ENCODE data around the gene PRKD1. TPM values are rescaled to one million over a fixed set of nuclear protein-coding genes. Genes with fewer than 3 reads are reported as not detected.

PRKD1 gene
- total RNA-seq, 1 donor from 2014 or later: 0.53 TPM

GRCh38 chr14:29838752-29839151 lies 88.9 kb downstream of the PRKD1 start:
- Histone ChIP-seq H3K4me3 (ENCODE audit: low read depth, low read length) (no peak overlapping the region), H3K36me3 (ENCODE audit: control insufficient read depth, insufficient read depth, low read length) (no peaks in the 10 kb centered on the region), H3K27me3 (ENCODE audit: control insufficient read depth, insufficient read depth, low read length) (no peaks in the 10 kb centered on the region)
- no peak for DNase-seq (ENCODE audit: low read depth)
- TF ChIP-seq, protein P1, sequence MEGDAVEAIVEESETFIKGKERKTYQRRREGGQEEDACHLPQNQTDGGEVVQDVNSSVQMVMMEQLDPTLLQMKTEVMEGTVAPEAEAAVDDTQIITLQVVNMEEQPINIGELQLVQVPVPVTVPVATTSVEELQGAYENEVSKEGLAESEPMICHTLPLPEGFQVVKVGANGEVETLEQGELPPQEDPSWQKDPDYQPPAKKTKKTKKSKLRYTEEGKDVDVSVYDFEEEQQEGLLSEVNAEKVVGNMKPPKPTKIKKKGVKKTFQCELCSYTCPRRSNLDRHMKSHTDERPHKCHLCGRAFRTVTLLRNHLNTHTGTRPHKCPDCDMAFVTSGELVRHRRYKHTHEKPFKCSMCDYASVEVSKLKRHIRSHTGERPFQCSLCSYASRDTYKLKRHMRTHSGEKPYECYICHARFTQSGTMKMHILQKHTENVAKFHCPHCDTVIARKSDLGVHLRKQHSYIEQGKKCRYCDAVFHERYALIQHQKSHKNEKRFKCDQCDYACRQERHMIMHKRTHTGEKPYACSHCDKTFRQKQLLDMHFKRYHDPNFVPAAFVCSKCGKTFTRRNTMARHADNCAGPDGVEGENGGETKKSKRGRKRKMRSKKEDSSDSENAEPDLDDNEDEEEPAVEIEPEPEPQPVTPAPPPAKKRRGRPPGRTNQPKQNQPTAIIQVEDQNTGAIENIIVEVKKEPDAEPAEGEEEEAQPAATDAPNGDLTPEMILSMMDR (IDR thresholded peaks at IDR 0.05; ENCODE audit: insufficient read depth, low read length, severe bottlenecking): no peak
- FAIRE-seq: no peak

GRCh38 chr14:29836395-29836794 lies 91.3 kb downstream of the PRKD1 start:
- Histone ChIP-seq H3K36me3 (ENCODE audit: control insufficient read depth, insufficient read depth, low read length) (no peaks in the 10 kb centered on the region), H3K27me3 (ENCODE audit: control insufficient read depth, insufficient read depth, low read length) (no peaks in the 10 kb centered on the region), H3K4me3 (ENCODE audit: low read depth, low read length) (no peak overlapping the region)
- DNase-seq (ENCODE audit: low read depth) (no peak), FAIRE-seq (no peak)
- TF ChIP-seq, protein P1 (IDR thresholded peaks at IDR 0.05; ENCODE audit: insufficient read depth, low read length, severe bottlenecking): no peak

- Histone ChIP-seq H3K4me3 (ENCODE audit: low read depth, low read length) (no peak overlapping the region), H3K27me3 (ENCODE audit: control insufficient read depth, insufficient read depth, low read length) (no peaks in the 10 kb centered on the region), H3K36me3 (ENCODE audit: control insufficient read depth, insufficient read depth, low read length) (no peaks in the 10 kb centered on the region)
- DNase-seq (ENCODE audit: low read depth) (no peak), FAIRE-seq (no peak)
- TF ChIP-seq, protein P1 (IDR thresholded peaks at IDR 0.05; ENCODE audit: insufficient read depth, low read length, severe bottlenecking): no peak
Measured at GRCh38 chr14:29832042-29832441, 95.6 kb downstream of the PRKD1 start.

DNA sequence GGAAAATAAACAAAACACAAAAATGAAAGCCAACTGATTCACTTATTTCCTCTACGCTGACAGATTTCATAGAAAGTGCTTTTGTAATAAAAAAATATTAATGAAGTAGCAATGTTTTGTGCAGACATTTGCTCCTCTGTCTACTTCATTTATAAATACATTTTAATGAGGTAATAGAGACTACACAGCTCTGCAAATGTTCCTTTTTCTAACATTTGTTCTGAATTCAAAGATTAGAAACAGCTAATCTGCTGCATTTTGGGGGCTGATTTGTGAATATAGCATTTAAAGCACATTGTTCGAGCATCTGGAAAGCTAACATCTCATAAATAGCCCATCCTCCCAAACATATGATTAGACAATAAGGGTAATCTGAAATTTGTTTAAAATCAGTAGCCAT lies 97.8 kb downstream of the PRKD1 start:
- TF ChIP-seq, protein P1 (IDR thresholded peaks at IDR 0.05; ENCODE audit: insufficient read depth, low read length, severe bottlenecking): no peak
- FAIRE-seq: no peak
- Histone ChIP-seq H3K27me3 (ENCODE audit: control insufficient read depth, insufficient read depth, low read length) (no peaks in the 10 kb centered on the region), H3K36me3 (ENCODE audit: control insufficient read depth, insufficient read depth, low read length) (no peaks in the 10 kb centered on the region), H3K4me3 (ENCODE audit: low read depth, low read length) (no peak overlapping the region)
- DNase-seq (ENCODE audit: low read depth): no peak

DNA sequence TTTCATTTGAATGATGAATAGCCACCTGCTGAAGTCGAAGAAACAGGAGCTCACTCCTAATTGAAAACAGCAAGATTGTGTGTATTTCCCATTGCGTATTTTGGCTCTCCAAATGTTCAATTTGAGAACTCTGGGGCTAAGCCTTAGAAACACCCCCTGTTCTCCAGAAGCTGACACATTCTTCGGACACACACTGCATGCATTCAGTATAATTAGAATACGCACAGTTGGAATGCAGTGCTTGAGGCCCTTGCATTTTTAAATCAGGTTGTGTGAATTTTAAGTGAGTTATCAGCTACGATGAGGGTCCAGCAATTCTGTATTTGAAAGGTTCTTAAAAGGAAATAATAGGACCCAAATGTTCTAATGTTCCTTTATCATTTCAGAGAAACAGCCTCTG lies 103.8 kb downstream of the PRKD1 start:
- DNase-seq (ENCODE audit: low read depth): no peak
- TF ChIP-seq, protein P1 (IDR thresholded peaks at IDR 0.05; ENCODE audit: insufficient read depth, low read length, severe bottlenecking): no peak
- no peaks in the 10 kb centered on the region for H3K36me3 ChIP-seq (ENCODE audit: control insufficient read depth, insufficient read depth, low read length)
- no peaks in the 10 kb centered on the region for H3K27me3 ChIP-seq (ENCODE audit: control insufficient read depth, insufficient read depth, low read length)
- no peak overlapping the region for H3K4me3 ChIP-seq (ENCODE audit: low read depth, low read length)
- FAIRE-seq: no peak

DNA sequence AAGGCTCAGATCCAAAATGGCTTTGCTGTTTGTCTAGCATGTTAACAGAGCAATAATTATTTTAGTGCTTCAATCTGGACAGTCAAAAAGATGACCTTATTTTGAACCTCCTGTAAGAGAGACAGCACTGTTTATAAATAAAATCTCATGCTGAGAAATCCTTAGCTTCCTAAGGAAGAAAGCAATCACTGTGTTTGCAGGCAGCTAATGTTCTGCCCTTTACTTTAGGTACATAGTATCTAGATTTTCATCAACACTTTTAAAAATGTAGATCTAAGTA lies 105.3 kb downstream of the PRKD1 start:
- Histone ChIP-seq H3K27me3 (ENCODE audit: control insufficient read depth, insufficient read depth, low read length) (no peaks in the 10 kb centered on the region), H3K4me3 (ENCODE audit: low read depth, low read length) (no peak overlapping the region), H3K36me3 (ENCODE audit: control insufficient read depth, insufficient read depth, low read length) (no peaks in the 10 kb centered on the region)
- TF ChIP-seq, protein P1 (IDR thresholded peaks at IDR 0.05; ENCODE audit: insufficient read depth, low read length, severe bottlenecking): no peak
- FAIRE-seq (no peak), DNase-seq (ENCODE audit: low read depth) (no peak)
